Measurements from ENCODE around the gene PHLPP1.

PHLPP1 gene

DNA sequence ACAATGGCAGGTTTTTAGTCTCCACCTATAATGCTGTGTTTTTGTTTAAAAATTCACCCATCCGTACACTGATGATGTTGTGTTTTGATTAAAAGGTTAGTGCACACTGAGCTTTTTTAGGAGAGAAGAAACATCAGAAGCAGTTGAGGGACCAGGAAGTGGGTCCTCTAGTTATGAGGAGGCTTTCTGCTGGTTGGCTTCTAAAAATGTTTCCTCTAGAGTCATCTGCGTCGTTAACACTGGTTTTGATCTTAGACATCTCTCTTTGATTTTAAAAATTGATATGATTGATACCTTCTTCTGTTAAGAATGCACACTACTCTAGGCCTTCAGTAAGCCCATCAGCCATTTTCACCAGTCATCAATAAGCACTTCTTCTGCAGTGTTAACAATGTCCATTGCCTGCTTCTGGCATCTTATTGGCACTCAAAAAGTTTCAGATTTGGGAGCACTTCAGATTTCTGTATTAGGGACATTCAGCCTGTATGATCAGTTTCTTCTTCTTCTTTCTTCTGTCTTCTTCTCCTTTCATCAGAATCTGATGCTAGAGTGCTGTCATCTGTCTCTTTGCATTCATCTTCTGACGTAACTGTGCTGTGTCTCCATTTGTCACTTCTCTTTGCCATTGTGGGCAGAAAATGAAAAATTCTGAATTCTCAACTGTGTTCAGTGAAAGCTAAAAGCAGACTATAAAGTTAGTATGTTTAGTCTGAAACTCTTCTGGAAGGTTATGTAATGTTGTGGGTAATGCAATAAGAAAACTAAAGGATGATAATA is 56.3 kb downstream of the PHLPP1 start:
- DNase-seq (ENCODE audit: low read depth in 2 of 3, low spot score in 2 of 3), result no peak

- DNase-seq (ENCODE audit: low read depth in 2 of 3, low spot score in 2 of 3), result no peak
Measured at GRCh38 chr18:62772860-62773584, 57.7 kb downstream of the PHLPP1 start.

DNA sequence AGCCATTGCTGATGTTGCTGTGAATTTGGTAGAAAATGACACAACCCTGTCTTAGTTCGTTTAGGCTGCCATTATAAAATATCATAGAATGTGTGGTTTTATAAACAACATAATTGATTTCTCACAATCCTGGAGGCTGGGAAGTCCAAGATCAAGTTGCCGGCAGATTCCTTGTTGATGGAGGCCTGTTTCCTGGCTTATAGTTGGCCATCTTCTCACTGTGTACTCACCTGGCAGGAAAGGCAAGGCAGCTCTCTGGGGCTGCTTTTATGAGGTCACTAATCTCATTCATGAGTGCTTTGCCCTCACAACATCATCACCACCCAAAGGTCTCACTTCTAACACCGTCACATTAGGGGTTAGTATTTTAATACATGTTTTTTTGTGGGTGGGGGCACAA is 58.4 kb downstream of the PHLPP1 start:
- no peak for DNase-seq (ENCODE audit: low read depth in 2 of 3, low spot score in 2 of 3)

DNA sequence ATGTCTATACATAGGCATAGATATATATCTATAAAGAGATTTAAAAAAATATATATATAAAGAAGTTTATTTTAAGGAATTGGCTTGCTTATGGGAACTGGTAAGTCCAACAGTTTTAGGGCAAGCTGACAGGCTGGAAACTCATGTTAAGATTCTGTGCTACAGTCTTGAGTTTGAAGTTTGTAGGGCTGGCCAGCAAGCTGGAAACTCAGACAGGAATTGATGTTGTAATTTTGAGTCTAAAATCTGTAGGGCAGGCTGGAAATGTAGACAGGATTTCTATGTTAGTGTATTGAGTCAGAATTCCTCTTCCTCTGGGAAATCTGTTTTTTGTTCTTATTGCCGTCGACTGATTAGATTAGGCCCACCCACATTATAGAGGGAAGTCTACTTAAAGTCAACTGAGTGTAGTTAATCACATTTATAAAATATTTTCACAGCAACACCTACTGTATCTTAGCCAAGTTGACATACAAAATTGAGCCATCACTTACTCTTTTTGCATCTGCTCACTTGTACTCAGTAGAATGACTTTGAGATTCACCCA is 60.8 kb downstream of the PHLPP1 start:
- no peak for DNase-seq (ENCODE audit: low read depth in 2 of 3, low spot score in 2 of 3)

DNA sequence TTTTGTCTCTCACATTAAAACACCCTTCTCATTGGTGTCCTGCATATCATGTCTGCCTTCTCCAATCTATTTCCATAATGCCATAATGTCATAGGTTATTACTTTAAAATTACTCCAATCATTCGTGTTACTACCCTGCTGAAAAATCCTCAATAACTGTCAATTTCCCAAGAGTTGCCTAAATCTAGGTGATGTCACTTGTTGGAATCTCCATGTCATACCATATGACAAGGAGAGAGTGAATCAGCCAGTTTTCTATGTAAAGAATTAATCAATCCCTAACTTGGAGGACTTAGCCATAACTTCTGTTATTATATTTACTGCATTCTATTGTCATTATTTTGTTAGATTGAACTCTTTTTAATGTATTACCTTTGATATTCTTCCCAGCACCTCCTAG is 62.5 kb downstream of the PHLPP1 start:
- no peak for DNase-seq (ENCODE audit: low read depth in 2 of 3, low spot score in 2 of 3)

DNA sequence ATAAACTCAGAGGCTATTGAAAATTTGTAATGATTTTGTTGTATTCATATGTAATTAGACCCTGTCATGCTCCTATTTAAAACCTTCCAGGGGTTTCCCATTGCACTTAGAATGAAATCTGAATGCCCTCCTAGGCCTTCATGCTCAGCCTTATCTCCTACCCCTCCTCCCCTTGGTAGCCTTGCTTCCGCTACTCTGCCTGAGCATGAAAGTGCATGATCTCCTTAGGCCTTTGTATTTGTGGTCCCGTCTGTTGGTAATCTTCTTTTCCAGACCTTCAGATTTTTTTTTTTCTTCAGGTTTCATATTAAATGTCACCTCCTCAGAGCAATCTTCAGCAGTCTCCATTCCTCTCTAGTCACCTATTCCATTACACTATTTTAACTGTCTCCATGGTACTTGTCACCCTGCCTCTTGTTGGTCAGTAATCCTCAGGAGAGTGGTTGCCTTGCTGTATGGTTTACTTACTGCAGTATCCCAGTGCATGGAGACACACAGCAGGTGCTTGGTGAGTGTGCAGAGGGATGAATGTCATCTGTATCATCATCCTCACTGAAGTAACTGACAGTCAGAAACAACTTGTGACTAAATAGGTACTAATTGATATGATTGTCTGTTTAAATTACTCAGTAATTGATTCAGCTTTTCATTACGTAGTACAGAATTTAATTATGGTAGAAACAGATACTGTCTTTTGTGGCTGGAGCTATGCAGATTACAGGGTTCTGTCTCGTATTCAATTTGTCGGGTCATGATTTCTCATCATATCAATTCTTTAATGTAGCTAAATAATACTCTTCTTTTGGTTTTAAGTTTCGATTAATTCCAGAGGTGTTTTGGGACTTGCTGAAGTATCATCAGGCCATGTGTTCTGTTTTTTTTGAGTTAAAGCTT is 63.9 kb downstream of the PHLPP1 start:
- no peak for DNase-seq (ENCODE audit: low read depth in 2 of 3, low spot score in 2 of 3)

DNA sequence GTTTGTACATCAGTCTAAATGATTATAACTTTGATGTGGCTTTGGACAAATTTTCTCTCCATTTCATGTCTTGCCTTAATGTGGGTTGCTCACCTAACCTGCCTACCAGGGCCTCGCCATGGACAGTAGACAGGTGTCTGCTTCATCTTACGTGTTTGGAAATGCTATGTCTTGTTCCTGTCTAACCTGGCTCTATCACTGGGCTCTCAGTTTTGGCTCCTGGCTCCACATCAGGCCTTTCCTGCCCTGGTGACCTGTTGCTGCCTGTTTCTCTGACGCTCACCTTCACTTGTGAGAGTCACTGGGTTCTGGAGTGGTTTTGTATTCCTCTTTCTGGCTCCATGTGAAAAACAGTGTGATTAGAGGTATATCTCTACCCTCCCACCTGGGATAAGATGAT is 65.9 kb downstream of the PHLPP1 start:
- DNase-seq (ENCODE audit: low read depth in 2 of 3, low spot score in 2 of 3), result no peak

GRCh38 chr18:62781893-62782292 is 66.6 kb downstream of the PHLPP1 start:
- DNase-seq (ENCODE audit: low read depth in 2 of 3, low spot score in 2 of 3), result no peak

GRCh38 chr18:62784338-62784965 is 69.1 kb downstream of the PHLPP1 start:
- no peak for DNase-seq (ENCODE audit: low read depth in 2 of 3, low spot score in 2 of 3)

DNA sequence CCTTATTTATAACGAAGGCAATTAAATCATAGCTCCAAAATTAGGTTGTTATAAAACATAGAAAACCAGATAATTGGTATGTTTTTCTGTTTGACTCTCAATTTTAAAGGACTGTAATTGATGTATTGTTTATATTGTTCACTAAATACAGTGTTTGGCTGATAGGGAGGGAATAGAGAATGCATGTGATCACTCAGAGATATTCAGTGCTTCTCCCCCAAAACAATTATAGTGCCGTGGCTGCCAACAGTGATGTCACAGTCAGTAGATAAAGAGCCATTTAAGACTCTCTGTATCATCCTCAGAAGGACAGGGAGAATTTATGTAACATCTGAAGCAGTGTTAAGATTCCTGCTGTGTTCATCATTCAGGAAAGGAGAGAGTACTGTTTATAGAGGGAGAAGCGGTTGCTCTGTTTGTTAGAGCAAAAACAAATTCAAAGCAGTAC is 69.6 kb downstream of the PHLPP1 start:
- no peak for DNase-seq (ENCODE audit: low read depth in 2 of 3, low spot score in 2 of 3)

DNA sequence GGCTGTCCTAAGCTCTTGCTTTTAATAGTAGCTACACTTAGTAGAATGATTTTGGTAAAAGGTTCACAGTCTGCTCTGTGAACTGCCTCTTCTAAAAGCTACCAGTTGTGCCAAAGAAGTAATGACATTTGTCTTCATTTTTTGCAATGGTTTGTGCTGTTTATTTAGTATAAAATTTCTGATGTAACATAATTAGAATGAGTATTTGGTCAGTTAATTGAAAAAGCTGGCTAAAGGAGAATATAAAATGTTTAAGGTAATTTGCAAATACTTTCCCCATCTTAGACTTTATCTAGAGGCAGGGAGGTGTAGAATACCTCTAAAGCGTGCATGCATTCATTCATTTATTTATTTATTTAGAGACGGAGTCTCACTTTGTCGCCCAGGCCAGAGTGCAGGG is 71.3 kb downstream of the PHLPP1 start:
- no peak for DNase-seq (ENCODE audit: low read depth in 2 of 3, low spot score in 2 of 3)

GRCh38 chr18:62788111-62788510 is 72.8 kb downstream of the PHLPP1 start:
- no peak for DNase-seq (ENCODE audit: low read depth in 2 of 3, low spot score in 2 of 3)

GRCh38 chr18:62788876-62789275 is 73.5 kb downstream of the PHLPP1 start:
- no peak for DNase-seq (ENCODE audit: low read depth in 2 of 3, low spot score in 2 of 3)

DNA sequence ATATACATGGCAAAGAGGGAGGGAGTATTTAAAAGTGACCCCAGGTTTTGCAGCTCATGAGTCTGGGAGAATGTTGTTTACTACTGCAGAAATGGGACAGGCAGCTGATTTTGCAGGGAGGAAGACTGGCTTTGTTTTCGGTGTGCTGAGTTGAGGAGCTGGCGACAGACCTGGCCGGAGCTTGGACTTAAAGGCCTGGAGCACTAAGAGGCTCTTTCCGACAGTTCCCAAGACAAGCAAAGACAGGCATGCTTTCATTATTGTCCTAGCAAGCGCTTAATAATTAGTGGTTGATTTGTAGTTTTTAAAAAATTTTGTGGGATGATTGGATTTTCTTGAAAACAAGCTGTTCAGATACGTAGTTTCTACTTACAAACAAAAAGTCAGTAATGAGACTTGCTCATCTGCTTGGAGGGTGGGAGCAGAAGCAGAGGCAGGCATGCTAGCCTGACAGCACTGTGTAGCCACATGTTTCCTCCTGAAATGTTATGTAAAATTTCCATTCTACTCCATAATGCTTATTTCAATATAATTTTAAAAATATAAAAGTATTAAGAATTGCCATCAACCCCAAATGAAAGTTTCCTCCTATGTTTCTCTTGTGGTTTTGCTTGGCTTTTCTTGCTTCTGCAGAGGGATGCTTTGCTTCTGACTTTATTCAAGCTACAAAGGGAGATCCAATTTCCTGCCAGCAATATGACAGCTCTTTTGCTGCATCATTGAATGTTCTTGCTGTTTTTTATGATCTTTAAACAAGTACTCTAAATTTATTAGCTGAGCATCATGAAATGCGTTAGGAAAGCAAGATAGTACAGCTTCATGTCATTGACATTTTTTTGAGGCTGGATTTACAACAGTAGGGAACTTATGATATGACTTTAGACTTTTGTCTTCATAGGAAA is 75.8 kb downstream of the PHLPP1 start:
- no peak for DNase-seq (ENCODE audit: low read depth in 2 of 3, low spot score in 2 of 3)

GRCh38 chr18:62792016-62792415 is 76.7 kb downstream of the PHLPP1 start:
- no peak for DNase-seq (ENCODE audit: low read depth in 2 of 3, low spot score in 2 of 3)

DNA sequence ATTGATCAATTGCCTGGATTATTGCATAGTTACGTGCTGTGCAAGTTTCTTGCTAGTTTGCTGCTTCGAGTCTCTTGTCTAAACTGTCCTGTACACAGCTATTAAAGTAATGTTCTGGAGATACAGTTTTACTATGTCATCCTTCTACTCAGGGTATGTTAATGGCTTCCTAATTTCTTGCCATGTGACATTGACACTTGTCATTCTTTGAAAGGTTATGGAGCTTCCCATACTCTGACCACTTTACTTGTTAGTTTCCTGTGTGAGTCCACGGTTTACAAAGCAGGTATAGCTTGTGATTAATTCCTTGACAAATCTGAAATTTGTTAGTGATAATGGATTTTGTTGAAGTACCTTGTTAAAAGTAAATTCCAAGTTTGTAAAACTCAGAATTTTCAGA is 80.5 kb downstream of the PHLPP1 start:
- DNase-seq (ENCODE audit: low read depth in 2 of 3, low spot score in 2 of 3), result no peak

- DNase-seq (ENCODE audit: low read depth in 2 of 3, low spot score in 2 of 3), result no peak
Measured at GRCh38 chr18:62796216-62796621, 80.9 kb downstream of the PHLPP1 start.

DNA sequence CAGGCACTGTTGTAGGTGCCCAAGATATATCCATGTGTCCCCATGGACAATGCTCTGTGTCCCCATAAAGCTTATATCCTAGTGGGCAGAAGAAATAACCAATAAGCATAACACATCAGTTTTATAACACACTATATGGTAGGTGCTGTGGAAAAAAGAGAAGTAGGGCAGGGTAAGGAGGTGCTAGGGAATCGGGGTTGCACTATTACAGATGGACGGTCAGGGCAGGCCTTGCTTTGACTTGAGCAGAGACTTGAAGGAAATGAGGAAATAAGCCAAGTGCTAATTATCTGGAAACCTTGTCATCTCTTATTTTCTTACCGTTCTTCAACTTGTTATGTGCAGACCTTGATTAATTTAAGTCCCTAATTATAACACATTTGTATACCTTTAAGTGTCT is 82.0 kb downstream of the PHLPP1 start:
- no peak for DNase-seq (ENCODE audit: low read depth in 2 of 3, low spot score in 2 of 3)

DNA sequence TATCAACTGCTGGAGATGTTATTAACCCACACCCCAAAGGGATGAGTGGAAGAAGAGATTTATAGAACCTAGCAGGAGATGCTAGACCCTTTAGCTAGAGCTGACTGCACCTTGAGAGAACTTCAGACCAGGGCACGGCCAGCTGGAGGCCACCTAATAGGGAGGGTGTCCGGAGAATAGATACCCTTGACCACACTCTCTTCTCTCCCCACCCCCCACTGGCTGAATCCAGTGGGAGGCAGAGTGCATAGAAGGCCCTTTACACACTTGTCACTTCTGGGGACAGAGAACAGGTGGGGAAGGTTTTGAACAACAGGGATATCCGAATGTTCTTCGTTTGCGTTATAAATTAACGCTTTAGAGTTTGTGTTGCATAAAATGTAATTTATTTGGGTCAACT is 84.6 kb downstream of the PHLPP1 start:
- no peak for DNase-seq (ENCODE audit: low read depth in 2 of 3, low spot score in 2 of 3)

DNA sequence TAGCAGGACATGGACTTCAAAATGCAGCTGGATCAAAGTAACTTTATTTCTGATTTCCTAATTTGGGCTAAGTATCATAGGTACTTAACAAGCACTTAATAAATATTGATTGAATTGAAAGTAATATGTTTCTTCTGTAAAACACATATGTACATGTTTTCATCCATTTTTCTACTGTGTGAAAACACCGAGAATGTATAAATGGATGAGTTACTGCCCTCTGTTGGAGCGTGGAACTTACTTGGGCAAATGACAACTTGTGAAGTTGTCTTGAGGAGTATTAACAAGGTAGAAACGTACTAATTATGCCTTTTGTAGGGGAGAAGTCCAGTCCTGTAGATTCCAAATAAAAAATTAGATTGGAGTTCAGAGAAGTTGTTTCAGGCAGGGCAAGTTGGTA is 87.2 kb downstream of the PHLPP1 start:
- DNase-seq (ENCODE audit: low read depth in 2 of 3, low spot score in 2 of 3), result no peak
